Occipital lobe (tissue), 2 donors: Measurements from ENCODE around the gene CYP3A5. TPM values are rescaled to one million over a fixed set of nuclear protein-coding genes. Genes with fewer than 3 reads are reported as not detected.
"Not testable (repeated sequence)": the region's sequence is repeated elsewhere in the genome, so short reads cannot be mapped to it uniquely, and the experiment has no call there.

Experiments
- DNase-seq: peaks from one replicate; lab custom pipeline; 2025; lab: John Stamatoyannopoulos, UW
- total RNA-seq: library from RNA; depleted of rRNA; stranded (reverse); fragments of >200 nt; gene quantifications from one replicate; pipeline ENCODE4 v1.2.3, GENCODE V29; 2014

CYP3A5 gene
- total RNA-seq, 1 donor from 2014 or later, result 1.6 TPM

GRCh38 chr7:99685871-99686608 is 6.2 kb upstream of the CYP3A5 start:
- not testable (repeated sequence) for DNase-seq

DNA sequence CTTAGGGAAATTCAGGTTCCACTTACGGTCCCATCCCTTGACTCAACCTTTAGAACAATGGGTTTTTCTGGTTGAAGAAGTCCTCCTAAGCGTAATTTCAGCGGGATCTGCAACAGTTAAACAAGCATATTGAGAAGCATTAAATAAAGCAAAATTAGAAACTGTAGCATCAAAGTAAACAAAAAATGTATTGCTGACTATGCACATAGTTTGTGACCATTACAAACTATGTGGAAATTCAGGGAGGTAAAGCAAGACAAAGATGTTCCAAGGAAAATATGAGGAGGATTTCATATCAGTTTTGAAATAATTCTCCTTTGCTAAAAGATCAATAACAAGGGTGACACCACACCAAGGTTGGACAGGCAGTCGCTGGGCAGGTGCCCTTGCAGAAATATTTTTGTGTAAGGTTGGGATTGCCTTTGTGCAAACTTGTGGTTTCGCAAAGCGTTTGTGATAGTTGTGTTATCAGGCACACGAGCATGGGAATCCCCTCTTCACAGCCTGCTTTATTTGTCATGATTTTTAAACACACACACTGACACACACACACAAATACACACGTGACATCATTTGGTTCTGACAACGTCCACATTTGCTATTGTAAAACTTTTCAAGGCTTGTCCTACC is 5.4 kb upstream of the CYP3A5 start:
- DNase-seq, result no peak

DNA sequence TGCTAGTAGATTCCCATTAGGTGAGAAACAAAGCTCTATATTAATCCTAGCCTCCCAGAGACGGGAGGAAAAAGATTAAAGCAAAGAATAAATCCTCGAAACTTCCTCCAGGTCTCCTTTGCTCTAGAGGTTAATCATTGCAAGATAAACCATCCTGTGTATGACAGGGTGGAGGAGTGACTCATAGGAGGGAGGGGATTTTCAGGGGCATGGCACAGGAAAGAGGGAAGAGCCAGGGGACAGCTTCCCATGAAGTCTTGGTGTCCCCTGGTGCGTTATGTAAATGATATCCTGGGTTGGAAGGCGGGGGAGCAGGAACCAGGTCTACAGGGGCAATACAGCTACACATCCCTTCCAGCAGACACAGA is 780 bp downstream of the CYP3A5 start:
- no peak for DNase-seq

GRCh38 chr7:99677648-99678045 is 2.1 kb downstream of the CYP3A5 start:
- DNase-seq, result no peak

DNA sequence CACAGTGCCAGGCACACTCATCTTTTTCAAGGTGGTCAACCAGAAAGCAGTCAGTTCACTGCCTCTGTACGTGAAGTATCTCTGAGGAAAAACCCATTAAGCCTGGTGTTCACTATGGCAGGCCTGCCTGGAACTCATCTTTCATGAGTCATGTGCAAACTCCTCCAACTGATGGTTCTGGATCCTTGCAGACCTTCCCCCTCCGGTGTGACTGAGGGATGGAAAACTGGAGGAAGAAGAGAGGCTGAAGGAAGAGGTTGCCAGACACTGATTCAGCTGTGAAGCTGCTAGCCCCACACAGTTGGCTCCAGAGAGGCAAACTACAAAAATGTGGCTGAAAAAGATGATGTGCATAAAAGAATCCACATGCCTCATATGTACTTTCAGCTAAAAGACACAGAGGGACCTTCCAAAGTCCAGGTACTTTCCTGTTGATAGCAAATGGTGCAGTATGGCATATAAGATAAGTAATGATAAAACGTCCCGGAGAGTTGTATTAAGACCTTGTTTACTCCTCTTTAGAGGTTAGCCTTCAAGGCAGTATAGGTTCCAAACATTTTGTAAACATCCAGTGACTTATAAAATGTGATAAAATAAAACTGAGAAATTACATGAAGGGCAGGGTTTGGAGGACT is 2.7 kb downstream of the CYP3A5 start:
- DNase-seq, result no peak

GRCh38 chr7:99674995-99675742 is 4.6 kb downstream of the CYP3A5 start:
- no peak for DNase-seq

DNA sequence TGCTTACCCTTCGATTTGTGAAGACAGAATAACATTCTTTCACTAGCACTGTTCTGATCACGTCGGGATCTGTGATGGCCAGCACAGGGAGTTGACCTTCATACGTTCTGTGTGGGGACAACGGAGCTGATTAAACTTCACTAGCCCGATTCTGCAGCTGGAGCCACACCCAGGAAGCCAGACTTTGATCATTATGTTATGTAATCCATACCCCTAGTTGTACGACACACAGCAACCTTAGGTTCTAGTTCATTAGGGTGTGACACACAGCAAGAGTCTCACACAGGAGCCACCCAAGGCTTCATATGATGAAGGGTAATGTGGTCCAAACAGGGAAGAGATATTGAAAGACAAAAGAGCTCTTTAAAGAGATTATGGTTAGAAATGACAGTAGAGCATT is 7.2 kb downstream of the CYP3A5 start:
- no peak for DNase-seq

- no peak for DNase-seq
Measured at GRCh38 chr7:99669782-99670181, 10.0 kb downstream of the CYP3A5 start.

DNA sequence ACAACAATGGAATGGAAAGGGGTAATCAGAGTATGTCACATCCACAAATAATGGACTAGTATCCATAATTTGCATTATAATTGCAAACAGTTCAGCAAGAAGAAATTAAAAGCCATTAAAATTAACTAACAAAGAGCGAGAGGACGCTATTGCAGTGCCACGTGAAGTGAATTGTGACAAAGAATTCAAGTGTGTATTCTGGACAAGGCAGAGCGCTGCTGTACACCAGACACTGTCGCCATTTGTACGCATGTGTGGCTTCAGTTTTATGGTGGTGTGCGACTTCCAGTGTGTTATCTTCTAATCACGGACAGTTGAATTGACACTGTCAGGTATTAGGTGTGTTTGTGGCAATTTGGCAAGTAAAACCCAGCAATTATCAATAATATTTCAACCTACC is 11.3 kb downstream of the CYP3A5 start:
- DNase-seq, result no peak

DNA sequence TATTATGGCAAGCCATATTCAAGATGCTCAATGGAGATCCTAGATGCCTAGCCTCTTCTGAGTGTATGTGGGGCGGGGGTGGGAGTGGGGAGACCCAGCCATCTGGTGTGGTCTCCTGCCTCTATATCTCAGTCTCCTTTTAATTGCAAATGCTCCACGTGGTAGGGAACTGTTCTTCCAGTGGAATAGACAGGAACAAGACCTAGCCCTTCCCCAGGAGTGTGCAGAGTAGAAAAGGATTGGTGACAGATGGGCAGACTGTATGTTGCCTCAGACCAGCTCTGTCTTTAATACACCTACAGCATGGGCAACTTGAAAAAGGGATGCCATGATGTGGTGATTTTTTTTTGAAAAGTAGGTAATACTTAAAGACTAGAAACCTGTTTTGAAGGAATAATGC is 12.6 kb downstream of the CYP3A5 start:
- no peak for DNase-seq

- no peak for DNase-seq
Measured at GRCh38 chr7:99666013-99666395, 13.8 kb downstream of the CYP3A5 start.

GRCh38 chr7:99665312-99666012 is 14.3 kb downstream of the CYP3A5 start:
- no peak for DNase-seq

GRCh38 chr7:99657879-99658278 is 21.9 kb downstream of the CYP3A5 start:
- DNase-seq, result not testable (repeated sequence)

DNA sequence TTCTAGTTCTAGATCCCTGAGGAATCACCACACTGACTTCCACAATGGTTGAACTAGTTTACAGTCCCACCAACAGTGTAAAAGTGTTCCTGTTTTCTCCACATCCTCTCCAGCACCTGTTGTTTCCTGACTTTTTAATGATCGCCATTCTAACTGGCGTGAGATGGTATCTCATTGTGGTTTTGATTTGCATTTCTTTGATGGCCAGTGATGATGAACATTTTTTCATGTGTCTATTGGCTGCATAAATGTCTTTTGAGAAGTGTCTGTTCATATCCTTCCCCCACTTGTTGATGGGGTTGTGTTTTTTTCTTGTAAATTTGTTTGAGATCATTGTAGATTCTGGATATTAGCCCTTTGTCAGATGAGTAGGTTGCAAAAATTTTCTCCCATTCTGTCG is 25.2 kb downstream of the CYP3A5 start:
- not testable (repeated sequence) for DNase-seq

- no peak for DNase-seq
Measured at GRCh38 chr7:99653754-99654153, 26.0 kb downstream of the CYP3A5 start.

DNA sequence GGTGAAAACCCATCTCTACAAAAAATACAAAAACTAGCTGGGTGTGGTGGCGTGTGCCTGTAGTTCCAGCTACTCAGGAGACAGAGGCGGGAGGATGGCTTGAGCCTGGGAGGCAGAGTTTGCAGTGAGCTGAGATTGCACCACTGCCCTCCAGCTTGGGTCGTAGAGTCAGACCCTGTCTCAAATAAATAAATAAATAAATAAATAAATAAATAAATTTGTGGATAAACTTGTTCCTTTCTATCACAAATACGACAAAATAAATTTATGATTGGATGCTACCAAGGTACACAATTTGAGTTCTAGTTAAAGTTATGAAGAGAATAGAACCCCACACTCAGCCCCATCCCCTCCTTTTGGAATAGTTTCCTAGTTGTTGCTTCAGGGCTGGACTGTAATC is 26.5 kb downstream of the CYP3A5 start:
- not testable (repeated sequence) for DNase-seq

DNA sequence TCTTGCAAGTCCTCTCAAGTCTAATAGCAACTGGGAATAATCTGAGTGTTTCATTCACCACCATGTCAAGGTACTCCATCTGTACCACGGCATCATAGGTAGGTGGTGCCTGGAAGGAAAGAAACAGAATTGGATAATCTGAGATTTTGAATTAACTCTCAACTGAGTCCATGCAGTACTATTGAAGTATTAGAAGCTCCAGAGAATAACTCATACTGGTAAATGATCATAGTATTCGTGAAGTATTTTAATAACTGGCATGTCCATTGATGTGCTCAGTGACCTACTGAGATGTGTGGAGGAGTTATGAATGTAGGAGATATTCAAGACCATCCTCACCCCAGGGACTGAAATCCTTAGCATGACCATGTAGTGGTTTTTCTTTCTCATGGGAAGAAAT is 27.1 kb downstream of the CYP3A5 start:
- DNase-seq, result no peak

DNA sequence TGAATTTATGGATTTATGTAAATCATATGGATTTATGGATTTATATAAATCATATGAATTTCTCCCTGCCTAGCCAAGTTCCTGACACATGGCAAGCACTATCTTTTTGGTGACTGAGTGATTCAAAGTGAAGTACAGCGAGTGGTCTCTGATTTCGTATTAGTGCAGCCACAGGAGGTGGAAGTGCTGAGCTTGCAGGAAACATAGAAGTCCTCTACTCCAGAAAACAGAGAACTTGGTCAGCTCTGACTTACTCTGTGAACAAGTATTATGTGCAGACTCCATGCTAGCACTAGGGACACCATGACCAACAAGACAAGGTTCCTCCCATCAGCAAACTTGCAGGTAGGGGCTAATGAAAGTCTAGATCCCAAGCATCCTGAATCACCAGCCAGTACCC is 28.5 kb downstream of the CYP3A5 start:
- DNase-seq, result no peak

DNA sequence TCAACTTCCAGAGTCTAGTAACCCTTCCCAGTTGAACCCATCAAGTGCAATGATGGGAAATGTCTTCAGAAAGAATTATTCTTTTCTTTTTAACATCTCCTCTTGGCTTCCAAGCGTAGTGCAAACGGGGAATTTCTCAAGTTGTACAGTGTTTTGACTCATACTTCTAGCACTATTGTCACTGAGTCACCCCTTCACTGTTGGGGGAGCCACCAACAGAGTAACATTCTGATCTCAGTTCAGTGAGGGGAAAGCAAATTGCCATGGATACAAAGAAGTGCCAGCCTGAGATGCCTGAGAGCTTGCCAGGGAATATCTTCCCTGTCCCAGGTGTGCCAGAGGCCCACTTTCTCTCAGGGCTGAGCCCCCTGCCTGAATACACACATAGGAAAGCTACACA is 31.0 kb downstream of the CYP3A5 start:
- no peak for DNase-seq

DNA sequence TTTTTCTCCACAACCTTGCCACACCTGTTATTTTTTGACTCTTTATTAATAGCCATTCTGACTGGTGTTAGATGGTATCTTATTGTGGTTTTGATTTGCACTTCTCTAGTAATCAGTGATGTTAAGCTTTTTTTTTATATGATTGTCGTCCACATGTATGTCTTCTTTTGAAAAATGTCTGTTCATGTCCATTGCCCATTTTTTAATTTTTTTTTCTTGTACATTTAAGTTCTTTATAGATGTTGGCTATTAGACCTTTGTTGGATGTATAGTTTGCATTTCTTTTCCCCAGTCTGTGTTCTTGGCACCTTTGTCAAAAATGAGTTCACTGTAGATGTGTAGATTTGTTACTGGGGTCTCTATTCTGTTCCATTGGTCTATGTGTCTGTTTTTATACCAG is 34.2 kb downstream of the CYP3A5 start:
- DNase-seq, result no peak

DNA sequence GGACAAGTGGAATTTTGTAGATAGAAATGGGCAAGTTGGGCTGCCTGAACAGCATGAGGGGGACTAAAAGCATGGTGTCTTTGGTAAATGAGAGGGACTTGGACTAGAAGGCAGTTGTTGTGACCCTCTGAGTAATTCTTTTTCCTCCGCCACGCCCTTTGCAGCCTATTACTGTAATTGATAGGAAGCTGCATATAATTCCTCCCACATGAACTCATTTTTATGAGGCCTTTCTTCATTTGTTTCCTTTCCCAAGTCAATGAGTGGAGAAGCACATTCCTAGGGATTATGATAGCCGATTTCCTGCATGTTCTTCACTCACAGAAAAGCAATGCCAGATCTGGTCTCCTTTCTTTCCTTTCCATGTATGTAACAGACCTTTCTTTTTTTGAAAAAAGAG is 35.4 kb downstream of the CYP3A5 start:
- DNase-seq, result no peak

DNA sequence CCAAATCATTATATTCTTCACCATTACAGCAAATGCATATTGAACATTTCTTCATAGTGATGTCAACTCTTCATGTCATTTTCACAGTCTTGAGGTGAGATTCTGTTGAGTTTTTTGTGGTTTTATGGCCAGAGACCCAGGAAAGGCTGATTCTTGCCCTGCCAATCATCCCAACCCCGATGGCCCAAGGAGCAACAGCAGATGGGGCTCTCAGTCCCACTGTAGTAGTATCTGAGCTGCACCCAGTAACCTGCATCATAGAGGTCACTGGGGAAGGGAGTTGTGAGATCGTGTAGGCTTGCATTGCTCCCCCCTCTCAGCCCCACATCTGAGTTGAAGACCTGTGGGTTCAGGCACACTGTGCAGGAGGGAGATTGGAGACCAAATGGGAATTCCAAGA is 36.3 kb downstream of the CYP3A5 start:
- DNase-seq, result no peak
